Neutrophil (primary cell): ENCODE data around the gene HAAO.

ENCODE experiments used
- H3K27ac ChIP-seq: fragments of 200-600 bp; sonication (generic); 2 replicates; pipeline ENCODE4 v1.5.1; 2016; ENCODE audit warnings: mild to moderate bottlenecking, moderate library complexity
- H3K27me3 ChIP-seq: fragments of 200-600 bp; sonication (generic); 2 replicates; pipeline ENCODE4 v1.6.0; 2016; ENCODE audit warnings: mild to moderate bottlenecking
- H3K36me3 ChIP-seq: fragments of 200-600 bp; sonication (generic); 2 replicates; pipeline ENCODE4 v1.5.1; 2017
- H3K4me1 ChIP-seq, 2 experiments: fragments of 200-600 bp in 1 of 2; sonication (generic) in 1 of 2; 1 replicate in 1 of 2; 2 replicates in 1 of 2; pipeline versions ENCODE4 v1.5.1 to v1.6.1; 2013 to 2016; ENCODE audit warnings: low read depth in 1 of 2, low read length in 1 of 2, mild to moderate bottlenecking in 1 of 2, moderate library complexity in 1 of 2; ENCODE audit not compliant: control insufficient read depth in 1 of 2, insufficient read depth in 1 of 2
- H3K4me3 ChIP-seq, 2 experiments: fragments of 200-600 bp in 1 of 2; sonication (generic) in 1 of 2; 1 replicate in 1 of 2; 2 replicates in 1 of 2; pipeline ENCODE4 v1.5.1; 2013 to 2016; ENCODE audit warnings: low read depth in 1 of 2, low read length in 1 of 2, mild to moderate bottlenecking in 1 of 2, moderate library complexity in 1 of 2
- H3K9me3 ChIP-seq: fragments of 200-600 bp; sonication (generic); 2 replicates; pipeline ENCODE4 v1.5.1; 2016
- CTCF ChIP-seq: fragments of 200-600 bp; sonication (generic); IDR thresholded peaks from 2 replicates; pipeline ENCODE4 v1.5.1; 2016; ENCODE audit warnings: antibody characterized with exemption

Gene HAAO

GRCh38 chr2:42792583-42793333, at the start of gene HAAO:
HAAO (minus strand) TSS chr2:42792583; CDS start chr2:42792536, 47 bp downstream.
- Histone ChIP-seq H3K36me3 (peaks cover 17% of the 10 kb centered on the region), H3K4me3 (peak within 1 kb of the TSS; percentile 71 to 80), H3K27ac (peak within 1 kb of the TSS; percentile 79), H3K4me1 (peaks cover 16 to 26% of the 10 kb centered on the region in 2 experiments), H3K9me3 (no peaks in the 10 kb centered on the region), H3K27me3 (peaks cover 7% of the 10 kb centered on the region)
- TF ChIP-seq CTCF: no peak

GRCh38 chr2:42841344-42841743, 49.0 kb upstream of the HAAO start:
- Histone ChIP-seq H3K4me3 (no peak overlapping the region), H3K27me3 (no peaks in the 10 kb centered on the region), H3K4me1 (peaks cover under 1 to 3% of the 10 kb centered on the region in 2 experiments), H3K36me3 (no peaks in the 10 kb centered on the region), H3K9me3 (no peaks in the 10 kb centered on the region), H3K27ac (no peak overlapping the region)
- TF ChIP-seq CTCF: no peak

GRCh38 chr2:42840760-42841159, 48.4 kb upstream of the HAAO start:
- H3K27me3 ChIP-seq: no peaks in the 10 kb centered on the region
- no peak for TF ChIP-seq CTCF
- no peak overlapping the region for H3K4me3 ChIP-seq
- H3K36me3 ChIP-seq: no peaks in the 10 kb centered on the region
- peaks cover 5 to 7% of the 10 kb centered on the region in 2 experiments for H3K4me1 ChIP-seq
- H3K27ac ChIP-seq: no peak overlapping the region
- no peaks in the 10 kb centered on the region for H3K9me3 ChIP-seq

GRCh38 chr2:42839809-42840501, 47.6 kb upstream of the HAAO start:
- H3K4me3 ChIP-seq: no peak overlapping the region
- H3K27me3 ChIP-seq: no peaks in the 10 kb centered on the region

GRCh38 chr2:42838133-42838532, 45.8 kb upstream of the HAAO start:
- H3K9me3 ChIP-seq: no peaks in the 10 kb centered on the region
- no peak overlapping the region for H3K4me3 ChIP-seq
- H3K36me3 ChIP-seq: no peaks in the 10 kb centered on the region
- no peaks in the 10 kb centered on the region for H3K27me3 ChIP-seq
- no peak overlapping the region for H3K27ac ChIP-seq
- no peak for TF ChIP-seq CTCF
- H3K4me1 ChIP-seq: peaks cover 5 to 7% of the 10 kb centered on the region in 2 experiments

More at GRCh38 chr2:42839809-42840501, 47.6 kb upstream of the HAAO start:
- no peak for TF ChIP-seq CTCF
- Histone ChIP-seq H3K9me3 (no peaks in the 10 kb centered on the region), H3K4me1 (peaks cover 5 to 7% of the 10 kb centered on the region in 2 experiments), H3K36me3 (no peaks in the 10 kb centered on the region), H3K27ac (no peak overlapping the region)
